HepG2 (cell line): ENCODE results near the gene TIPIN. TPM values are rescaled to one million over a fixed set of nuclear protein-coding genes. Genes with fewer than 3 reads are reported as not detected.

Source experiments
- ATAC-seq: fragments of 200-7000 bp; cut with Tn5 transposase; 3 replicates; pipeline ENCODE4 v1.9.1; 2020; ENCODE audit warnings: mild to moderate bottlenecking, moderate library complexity
- BruUV-seq: library from RNA; stranded (reverse); fragments of 400-500 nt; replicated peaks from 2 replicates; lab custom pipeline; 2021; lab: Mats Ljungman, UMichigan
- CTCF ChIA-PET: fragments of 300-600 bp; formaldehyde crosslinking; extraction: SDS; loops from one replicate; lab custom pipeline; 2021; ENCODE audit warnings: low total read pairs, inconsistent platforms, low intra/inter-chr PET ratio; lab: Yijun Ruan, JAX
- POLR2A ChIA-PET: fragments of 350-600 bp; sonication (Branson Sonifier 250); formaldehyde crosslinking; loops from one replicate; lab custom pipeline; 2020; ENCODE audit warnings: antibody characterized with exemption, inconsistent platforms; lab: Yijun Ruan, JAX
- DNase-seq: peaks from one replicate; pipeline ENCODE4 v3.0.0-alpha.2; 2015; ENCODE audit warnings: low spot score
- FAIRE-seq: peaks from 3 replicates; lab custom pipeline; 2011; peaks lifted over from hg19 to GRCh38; lab: Jason Lieb, UNC
- H2AFZ ChIP-seq: one replicate; pipeline ENCODE4 v1.6.1; 2011; ENCODE audit warnings: low read length, inconsistent platforms
- H3K27ac ChIP-seq: fragments of 300-600 bp; 3 replicates; pipeline ENCODE4 v1.8.0; 2011; ENCODE audit warnings: mixed run types, mild to moderate bottlenecking, mixed read lengths, low read length, inconsistent platforms; ENCODE audit not compliant: insufficient read depth; ENCODE audit errors: extremely low read length
- H3K27me3 ChIP-seq, 2 experiments: fragments of 200-600 bp in 1 of 2; 2 replicates in 1 of 2; 3 replicates in 1 of 2; pipeline versions ENCODE4 v1.6.0 to v1.8.0; 2011; ENCODE audit warnings: low read length in 2 of 2, mild to moderate bottlenecking in 2 of 2, moderate library complexity in 2 of 2, inconsistent platforms in 1 of 2; ENCODE audit not compliant: insufficient read depth in 2 of 2, control insufficient read depth in 1 of 2
- H3K36me3 ChIP-seq, 2 experiments: fragments of 200-600 bp in 1 of 2; replicated peaks in 1 of 2; 2 replicates in 1 of 2; 3 replicates in 1 of 2; pipeline versions ENCODE4 v1.5.1 to v1.8.0; 2011; ENCODE audit warnings: low read length in 2 of 2, inconsistent platforms in 1 of 2; ENCODE audit not compliant: insufficient read depth in 2 of 2, control insufficient read depth in 1 of 2
- H3K4me1 ChIP-seq: 2 replicates; pipeline ENCODE4 v1.5.1; 2012; ENCODE audit warnings: low read length, inconsistent platforms; ENCODE audit not compliant: insufficient read depth
- H3K4me2 ChIP-seq: 2 replicates; pipeline ENCODE4 v1.6.0; 2011; ENCODE audit warnings: low read depth, low read length, inconsistent platforms
- H3K4me3 ChIP-seq, 3 experiments: fragments of 200-600 bp in 1 of 3; sonication (generic), shearing (Covaris generic) in 1 of 3; replicated peaks in 1 of 3; 2 replicates each; pipeline ENCODE4 v1.5.1; 2011 to 2016; ENCODE audit warnings: low read length in 3 of 3, inconsistent platforms in 2 of 3, low read depth in 2 of 3, mild to moderate bottlenecking in 2 of 3, control low read depth in 1 of 3, mixed read lengths in 1 of 3; ENCODE audit not compliant: insufficient read depth in 1 of 3
- H3K79me2 ChIP-seq: one replicate; pipeline ENCODE4 v1.6.1; 2011; ENCODE audit warnings: low read length, inconsistent platforms; ENCODE audit not compliant: insufficient read depth
- H3K9ac ChIP-seq: 2 replicates; pipeline ENCODE4 v1.6.0; 2011; ENCODE audit warnings: mild to moderate bottlenecking, low read depth, low read length, inconsistent platforms; ENCODE audit not compliant: insufficient read depth
- H3K9me3 ChIP-seq: 2 replicates; pipeline ENCODE4 v1.5.1; 2012; ENCODE audit warnings: mild to moderate bottlenecking, low read length
- H4K20me1 ChIP-seq: 2 replicates; pipeline ENCODE4 v1.6.0; 2011; ENCODE audit warnings: inconsistent platforms, mild to moderate bottlenecking, low read length, moderate library complexity; ENCODE audit not compliant: insufficient read depth
- FOXJ3 ChIP-seq: sonication (generic); formaldehyde crosslinking; IDR thresholded peaks from 2 replicates; pipeline ENCODE4 v1.4.0; 2020; ENCODE audit warnings: missing genetic modification reagents, mild to moderate bottlenecking, borderline replicate concordance
- ZBTB3 ChIP-seq: sonication (generic); formaldehyde crosslinking; IDR thresholded peaks from 2 replicates; pipeline ENCODE4 v1.4.0; 2020; ENCODE audit warnings: low read depth, mild to moderate bottlenecking, moderate library complexity, missing genetic modification reagents, borderline replicate concordance
- ZNF414 ChIP-seq: sonication (generic); formaldehyde crosslinking; IDR thresholded peaks from 2 replicates; pipeline ENCODE4 v1.5.0; 2020; ENCODE audit warnings: missing genetic modification reagents
- WGBS: methylation state at CpG from one replicate; pipeline ENCODE4 v1.1.6; 2017; ENCODE audit warnings: low lambda C conversion rate; 5-methylcytosine and 5-hydroxymethylcytosine counted together
- in situ Hi-C: cut with HindIII; loops from 2 replicates; pipeline ENCODE4 v1.10.0; 2017; ENCODE audit warnings: low pct_unique_long_range_greater_than_20kb; ENCODE audit not compliant: extremely low pct_ligation_motif_present
- intact Hi-C: fragments of 100-400 bp; cut with micrococcal nuclease; formaldehyde crosslinking; loops from one replicate; pipeline ENCODE4 v1.10.0; 2022; ENCODE audit not compliant: unreplicated experiment
- polyA plus RNA-seq, 8 experiments: library from polyadenylated mRNA; depleted of rRNA in 3 of 8; stranded (reverse) in 7 of 8; unstranded in 1 of 8; fragments of >200 nt; fragmentation: Illumina TruSeq in 4 of 8; extraction: Trizol in 4 of 8; gene quantifications; 2 replicates each; pipeline versions ENCODE4 v1.2.1 to v1.2.3, GENCODE V29; 2011 to 2016; ENCODE audit warnings: low read depth in 4 of 8, missing spikeins in 1 of 8, mixed read lengths in 1 of 8; ENCODE audit not compliant: insufficient read depth in 1 of 8
- total RNA-seq, 5 experiments: library from RNA; depleted of rRNA; stranded (reverse); fragments of >200 nt; fragmentation: Illumina TruSeq; extraction: Trizol; gene quantifications; 2 replicates each; pipeline ENCODE4 v1.2.3, GENCODE V29; 2016; ENCODE audit warnings: low read depth in 1 of 5
- TF ChIP-seq, protein P1 (sequence below): sonication (generic); formaldehyde crosslinking; IDR thresholded peaks from 2 replicates; pipeline ENCODE4 v1.9.0; 2021; ENCODE audit warnings: missing genetic modification reagents, mild to moderate bottlenecking, borderline replicate concordance
- TF ChIP-seq, protein P2 (sequence below): sonication (generic); formaldehyde crosslinking; conservative IDR thresholded peaks from 2 replicates; pipeline ENCODE4 v1.8.1; 2023; ENCODE audit warnings: missing genetic modification reagents

TIPIN gene
- total and polyA plus RNA-seq, 2 of the 13 experiments (the other 11 are each of a cell fraction or from before 2014, with no cell fraction given) = 2.7 to 28.6 TPM

DNA sequence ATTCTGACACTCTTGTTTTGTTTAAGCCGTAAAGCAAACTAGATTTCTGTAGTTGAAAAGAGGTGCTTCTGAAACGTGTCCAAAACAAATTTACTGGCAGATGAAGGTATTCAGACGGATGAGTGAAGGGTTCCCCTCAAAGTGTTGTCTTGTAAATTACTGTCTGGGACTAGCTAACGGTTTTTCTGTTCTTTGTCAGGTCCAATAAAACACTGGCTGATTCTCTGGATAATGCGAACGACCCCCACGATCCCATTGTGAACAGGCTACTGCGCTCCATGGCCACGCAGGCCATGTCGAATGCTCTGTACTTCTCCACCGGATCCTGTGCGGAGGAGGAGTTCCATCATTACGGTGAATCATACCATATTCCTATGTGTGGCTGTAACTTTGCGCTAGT lies 27.7 kb downstream of the TIPIN start:
- Histone ChIP-seq H3K4me3 (no peak overlapping the region), H3K9me3 (no peaks in the 10 kb centered on the region), H3K36me3 (peaks cover 11 to 56% of the 10 kb centered on the region in 2 experiments; a peak in 4 of 5 replicates), H3K27me3 (no peaks in the 10 kb centered on the region), H3K79me2 (no peaks in the 10 kb centered on the region), H3K4me1 (no peaks in the 10 kb centered on the region), H2AFZ (no peak overlapping the region), H3K27ac (no peak overlapping the region), H3K4me2 (no peak overlapping the region), H3K9ac (no peak overlapping the region), H4K20me1 (no peaks in the 10 kb centered on the region)
- ATAC-seq = no peak
- no peak for FAIRE-seq
- TF ChIP-seq ZNF414 (CRISPR knock-in tag) (no peak), FOXJ3 (no peak), ZBTB3 (no peak)
- TF ChIP-seq, protein P1, sequence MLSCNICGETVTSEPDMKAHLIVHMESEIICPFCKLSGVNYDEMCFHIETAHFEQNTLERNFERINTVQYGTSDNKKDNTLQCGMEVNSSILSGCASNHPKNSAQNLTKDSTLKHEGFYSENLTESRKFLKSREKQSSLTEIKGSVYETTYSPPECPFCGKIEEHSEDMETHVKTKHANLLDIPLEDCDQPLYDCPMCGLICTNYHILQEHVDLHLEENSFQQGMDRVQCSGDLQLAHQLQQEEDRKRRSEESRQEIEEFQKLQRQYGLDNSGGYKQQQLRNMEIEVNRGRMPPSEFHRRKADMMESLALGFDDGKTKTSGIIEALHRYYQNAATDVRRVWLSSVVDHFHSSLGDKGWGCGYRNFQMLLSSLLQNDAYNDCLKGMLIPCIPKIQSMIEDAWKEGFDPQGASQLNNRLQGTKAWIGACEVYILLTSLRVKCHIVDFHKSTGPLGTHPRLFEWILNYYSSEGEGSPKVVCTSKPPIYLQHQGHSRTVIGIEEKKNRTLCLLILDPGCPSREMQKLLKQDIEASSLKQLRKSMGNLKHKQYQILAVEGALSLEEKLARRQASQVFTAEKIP (CRISPR knock-in tag) = no peak
- TF ChIP-seq, protein P2, sequence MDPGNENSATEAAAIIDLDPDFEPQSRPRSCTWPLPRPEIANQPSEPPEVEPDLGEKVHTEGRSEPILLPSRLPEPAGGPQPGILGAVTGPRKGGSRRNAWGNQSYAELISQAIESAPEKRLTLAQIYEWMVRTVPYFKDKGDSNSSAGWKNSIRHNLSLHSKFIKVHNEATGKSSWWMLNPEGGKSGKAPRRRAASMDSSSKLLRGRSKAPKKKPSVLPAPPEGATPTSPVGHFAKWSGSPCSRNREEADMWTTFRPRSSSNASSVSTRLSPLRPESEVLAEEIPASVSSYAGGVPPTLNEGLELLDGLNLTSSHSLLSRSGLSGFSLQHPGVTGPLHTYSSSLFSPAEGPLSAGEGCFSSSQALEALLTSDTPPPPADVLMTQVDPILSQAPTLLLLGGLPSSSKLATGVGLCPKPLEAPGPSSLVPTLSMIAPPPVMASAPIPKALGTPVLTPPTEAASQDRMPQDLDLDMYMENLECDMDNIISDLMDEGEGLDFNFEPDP (CRISPR knock-in tag) = no peak
- ChIA-PET CTCF (no interaction called here), POLR2A (interaction anchor here (1.0 kb wide), 1 partner anchor 12 kb away, joined by 3 read pairs; no protein-coding TSS in a partner anchor)
- intact Hi-C loops = no loop called here
- 97% methylated on average over 14 of the region's 14 CpGs for WGBS
- in situ Hi-C loops = no loop called here
- BruUV-seq = no TSS peak
- DNase-seq = no peak
